HG02798 (cell line): Measurements from ENCODE around the gene HSPA12A.

Source experiments
- ATAC-seq: cut with Tn5 transposase; IDR thresholded peaks from one replicate; pipeline ENCODE4 v1.9.1; 2021; ENCODE audit warnings: mild to moderate bottlenecking; ENCODE audit not compliant: unreplicated experiment, poor library complexity

HSPA12A gene, protein sequence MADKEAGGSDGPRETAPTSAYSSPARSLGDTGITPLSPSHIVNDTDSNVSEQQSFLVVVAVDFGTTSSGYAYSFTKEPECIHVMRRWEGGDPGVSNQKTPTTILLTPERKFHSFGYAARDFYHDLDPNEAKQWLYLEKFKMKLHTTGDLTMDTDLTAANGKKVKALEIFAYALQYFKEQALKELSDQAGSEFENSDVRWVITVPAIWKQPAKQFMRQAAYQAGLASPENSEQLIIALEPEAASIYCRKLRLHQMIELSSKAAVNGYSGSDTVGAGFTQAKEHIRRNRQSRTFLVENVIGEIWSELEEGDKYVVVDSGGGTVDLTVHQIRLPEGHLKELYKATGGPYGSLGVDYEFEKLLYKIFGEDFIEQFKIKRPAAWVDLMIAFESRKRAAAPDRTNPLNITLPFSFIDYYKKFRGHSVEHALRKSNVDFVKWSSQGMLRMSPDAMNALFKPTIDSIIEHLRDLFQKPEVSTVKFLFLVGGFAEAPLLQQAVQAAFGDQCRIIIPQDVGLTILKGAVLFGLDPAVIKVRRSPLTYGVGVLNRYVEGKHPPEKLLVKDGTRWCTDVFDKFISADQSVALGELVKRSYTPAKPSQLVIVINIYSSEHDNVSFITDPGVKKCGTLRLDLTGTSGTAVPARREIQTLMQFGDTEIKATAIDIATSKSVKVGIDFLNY

DNA sequence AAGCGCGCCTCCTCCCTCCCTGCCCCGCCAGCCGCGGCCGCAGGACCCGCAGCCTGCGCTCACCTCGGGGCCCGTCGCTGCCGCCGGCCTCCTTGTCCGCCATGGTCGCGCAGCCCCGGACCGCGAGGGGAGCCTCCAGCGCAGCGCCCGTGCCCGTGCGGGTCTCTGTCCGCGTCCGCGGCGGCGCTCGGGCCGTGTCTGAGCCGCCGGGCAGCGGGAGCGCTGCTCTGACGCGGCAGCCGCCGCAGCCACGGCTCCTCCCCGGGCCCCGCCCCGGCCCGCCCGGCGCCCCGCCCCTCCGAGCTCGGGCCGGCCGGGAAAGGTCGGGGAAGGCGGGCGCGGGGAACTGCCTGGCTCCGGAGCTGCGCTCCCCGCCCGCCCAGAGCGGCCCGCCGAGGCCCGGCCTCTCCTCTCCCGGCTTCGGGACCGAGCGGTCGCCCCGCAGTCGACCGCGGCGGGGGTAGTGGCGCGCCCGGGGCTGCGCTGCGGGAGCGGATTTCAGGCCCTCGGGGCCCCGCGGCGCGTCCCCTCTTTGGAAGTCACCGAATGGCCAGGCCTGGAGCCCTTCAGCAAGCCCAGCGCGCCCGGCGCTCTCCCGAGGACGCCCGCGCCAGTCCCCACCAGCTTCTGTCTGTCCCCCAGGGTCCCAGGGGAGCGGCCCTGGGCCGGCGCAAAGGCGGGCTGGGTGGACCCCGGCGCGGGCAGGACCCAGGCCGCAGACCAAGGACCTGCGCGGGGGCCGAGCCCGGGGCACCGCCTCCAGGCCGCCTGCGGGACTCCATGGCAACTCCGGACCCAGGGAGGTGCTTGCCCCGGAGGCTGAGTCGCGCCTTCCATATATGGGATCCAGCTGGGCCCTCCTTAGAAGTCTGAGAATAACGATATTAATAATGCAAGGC, at the start of gene HSPA12A:
Gene HSPA12A, minus strand, starts transcription at position 200 of the 899 bp plus-strand sequence. Its CDS starts 97 bp downstream, at position 103.
- ATAC-seq, result peak; percentile 94

DNA sequence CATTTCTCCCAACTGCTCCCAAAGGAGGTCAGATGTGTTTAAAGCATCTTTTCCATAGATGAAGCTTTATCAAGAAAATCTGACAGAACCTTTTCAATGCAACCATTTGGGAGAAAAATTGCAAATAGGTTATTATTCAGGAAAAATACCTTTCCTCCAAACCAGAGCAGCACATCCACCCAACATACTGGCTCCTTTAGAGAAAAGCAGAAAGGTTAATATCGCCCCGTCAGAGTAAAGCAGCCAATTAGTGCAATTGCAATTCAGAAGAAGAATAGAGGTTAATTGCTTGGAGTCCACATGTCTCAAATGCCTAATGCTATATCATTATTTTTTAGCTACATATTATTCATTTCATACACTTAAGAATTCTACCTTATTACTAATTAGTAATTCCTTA, 48.9 kb upstream of the HSPA12A start:
- ATAC-seq, result no peak

GRCh38 chr10:116787893-116788665, 45.7 kb upstream of the HSPA12A start:
- peak; percentile 79 for ATAC-seq

DNA sequence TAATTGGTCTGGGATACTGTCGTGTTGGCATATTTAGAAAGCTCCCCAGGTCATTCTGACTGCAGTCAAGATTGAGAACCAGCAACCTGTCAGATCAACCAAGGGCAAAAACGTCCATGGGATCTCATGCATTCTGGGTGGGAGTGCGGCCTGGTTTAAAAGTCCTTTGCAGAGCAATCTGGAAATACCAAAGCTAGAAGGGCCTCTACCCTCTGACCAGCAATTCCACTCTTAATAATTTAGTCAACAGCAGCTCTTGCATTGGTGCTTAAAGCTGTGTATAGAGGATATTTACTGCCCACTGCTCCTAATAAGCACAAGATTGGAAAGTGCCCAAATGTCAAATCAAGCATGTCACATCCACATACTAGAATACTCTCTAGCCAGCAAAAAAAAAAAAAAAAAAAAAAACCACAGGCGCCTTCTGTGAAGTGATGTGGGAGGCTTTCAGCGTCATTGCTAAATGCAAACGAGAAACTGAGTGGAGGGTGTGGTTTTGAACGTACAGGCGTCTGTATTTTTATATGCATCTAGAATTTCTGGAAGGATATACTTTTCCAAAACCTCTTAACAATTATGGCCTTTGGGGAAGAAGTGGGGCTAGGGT, 44.8 kb upstream of the HSPA12A start:
- ATAC-seq, result no peak

- ATAC-seq, result no peak
These were observed 43.5 kb upstream of the HSPA12A start for GRCh38 chr10:116785867-116786266.

GRCh38 chr10:116785282-116785681, 42.9 kb upstream of the HSPA12A start:
- ATAC-seq, result no peak

DNA sequence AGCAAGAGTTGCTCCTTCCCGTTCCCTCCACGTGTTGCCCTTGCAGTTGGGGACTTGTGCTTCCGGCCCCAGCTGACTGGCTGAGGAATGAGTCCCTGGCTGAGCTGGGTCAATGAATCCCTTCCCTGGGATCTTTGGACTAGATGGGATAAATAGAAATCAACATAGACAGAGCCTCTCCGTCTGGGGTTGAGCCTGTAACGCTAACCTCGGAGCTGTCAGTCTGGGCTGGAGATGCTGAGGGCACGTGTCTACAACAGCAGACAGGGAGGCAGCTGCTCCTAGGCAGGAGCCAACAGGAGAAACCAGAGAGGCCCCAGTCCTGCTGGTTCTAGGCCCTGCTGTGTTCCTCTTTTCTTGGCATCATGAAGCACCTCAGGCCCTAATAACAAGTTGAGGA, 42.3 kb upstream of the HSPA12A start:
- ATAC-seq, result no peak

- no peak for ATAC-seq
These were observed 41.7 kb upstream of the HSPA12A start for GRCh38 chr10:116784035-116784434.

GRCh38 chr10:116783011-116783655, 40.8 kb upstream of the HSPA12A start:
- ATAC-seq, result no peak

- no peak for ATAC-seq
These were observed 39.1 kb upstream of the HSPA12A start for GRCh38 chr10:116781370-116781884.

DNA sequence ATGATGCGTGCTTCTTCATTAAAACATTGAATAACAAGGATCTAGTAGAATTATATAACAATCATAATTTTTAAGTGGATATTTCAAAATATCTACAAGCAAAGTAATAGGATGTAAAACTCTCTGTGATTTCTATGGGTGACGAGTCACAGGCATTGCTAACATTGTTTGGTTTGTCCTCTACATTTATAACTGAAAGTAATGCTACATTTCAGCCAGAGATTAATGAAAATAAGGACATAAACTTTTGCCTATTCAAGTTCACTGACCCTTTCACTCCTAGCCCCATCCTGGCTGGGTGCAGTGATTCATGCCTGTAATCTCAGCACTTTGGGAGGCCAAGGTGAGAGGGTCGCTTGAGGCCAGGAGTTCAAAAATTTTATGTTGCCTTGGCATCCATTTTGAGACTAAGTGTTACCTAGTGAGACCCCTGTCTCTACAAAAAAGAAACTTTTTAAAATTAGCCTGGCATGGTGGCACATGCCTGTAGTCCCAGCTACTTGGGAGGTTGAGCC, 38.4 kb upstream of the HSPA12A start:
- ATAC-seq, result no peak

DNA sequence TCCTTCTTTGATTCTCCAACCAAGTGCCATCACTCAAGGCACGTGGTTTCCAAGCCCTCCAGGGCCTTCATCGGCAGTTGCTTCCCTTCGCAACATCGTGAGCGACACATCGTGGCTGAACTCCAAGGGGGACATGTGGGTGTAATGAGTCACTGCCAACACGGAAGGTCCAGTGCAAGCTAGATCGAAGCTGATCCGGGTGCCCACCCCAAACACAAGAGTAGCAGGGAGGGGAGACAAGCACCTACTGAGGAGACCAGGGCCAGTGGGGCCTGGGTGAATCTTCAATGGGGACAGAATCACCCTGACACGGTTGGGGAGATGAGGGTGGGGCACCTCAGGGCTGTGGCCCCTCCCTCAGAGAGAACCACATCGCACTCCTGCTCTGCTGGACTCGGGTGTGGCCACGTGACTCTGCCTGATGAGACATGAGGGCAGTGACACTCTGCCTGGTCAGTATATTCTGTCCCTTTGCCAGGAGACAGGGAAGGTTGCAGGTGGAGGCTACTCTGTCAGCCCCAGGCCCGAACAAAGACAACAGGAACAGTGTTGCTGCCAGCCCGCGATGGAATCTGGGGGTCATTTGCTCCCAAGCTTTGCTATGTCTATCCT, 36.8 kb upstream of the HSPA12A start:
- ATAC-seq, result no peak

DNA sequence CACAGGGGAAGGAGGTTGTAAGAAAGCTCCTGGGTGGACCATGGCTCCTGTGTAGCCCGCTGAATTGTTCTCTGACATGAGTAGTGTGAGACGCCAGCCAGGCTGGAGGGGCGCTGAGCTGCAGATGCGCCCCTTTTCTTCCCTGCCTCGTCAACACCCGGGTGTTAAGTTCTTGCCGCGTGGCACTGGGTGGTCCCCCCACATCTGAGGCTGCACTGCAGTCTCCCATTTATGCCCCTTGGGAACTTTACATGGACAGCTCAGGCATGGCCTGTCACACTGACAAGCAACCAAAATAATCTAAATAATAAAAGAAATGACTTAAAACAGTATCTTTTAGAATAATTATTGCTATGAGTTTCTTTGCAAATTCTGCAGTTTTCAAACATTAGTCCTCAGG, 34.6 kb upstream of the HSPA12A start:
- ATAC-seq, result no peak

DNA sequence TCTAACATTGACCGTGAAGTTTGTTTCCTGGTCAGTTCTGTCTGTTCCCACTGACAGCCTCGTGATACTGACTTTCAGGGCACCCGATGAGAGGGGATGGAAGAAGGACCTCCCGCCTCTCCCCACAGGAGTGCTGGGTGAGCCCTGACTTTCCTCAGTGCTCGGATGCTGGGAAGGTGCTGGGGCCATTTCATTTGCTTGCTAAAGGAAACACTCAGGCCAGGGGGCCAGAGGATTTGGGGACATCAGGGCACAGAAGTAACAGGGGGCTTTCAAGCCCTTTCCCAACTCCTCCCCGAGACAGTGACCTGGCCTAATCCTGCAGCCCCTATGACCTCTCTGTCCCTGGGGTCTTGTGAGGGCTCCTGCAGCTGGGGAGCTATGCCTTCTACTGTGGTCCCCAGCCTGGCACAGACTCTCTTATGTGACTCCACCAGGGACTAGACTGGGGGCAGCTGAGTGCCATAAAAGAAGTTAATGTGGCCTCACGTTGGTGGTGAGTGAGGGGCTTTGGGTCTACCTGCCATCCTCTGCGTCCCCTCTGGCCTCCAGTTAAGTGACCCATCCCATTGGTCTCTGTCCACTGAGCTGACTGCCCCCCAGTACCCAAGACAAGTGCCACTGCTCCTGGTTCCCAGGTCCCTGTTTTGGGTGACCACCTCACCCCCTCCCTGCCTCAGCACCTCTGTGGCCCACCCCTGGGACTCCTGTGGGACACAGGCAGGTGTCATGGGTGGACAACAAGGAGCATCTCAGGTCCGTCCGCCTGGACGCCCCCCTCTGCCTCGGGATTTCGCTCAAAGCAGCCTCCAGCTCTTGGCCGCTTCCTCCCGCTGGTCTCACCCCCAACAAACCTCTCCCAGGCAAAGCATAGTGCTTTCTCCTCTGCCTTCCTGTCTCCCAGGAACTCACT, 33.4 kb upstream of the HSPA12A start:
- no peak for ATAC-seq

- no peak for ATAC-seq
These were observed 32.4 kb upstream of the HSPA12A start for GRCh38 chr10:116774728-116775151.

GRCh38 chr10:116772909-116773705, 30.7 kb upstream of the HSPA12A start:
- no peak for ATAC-seq
